HG02938 (cell line): ENCODE measurements around the gene TPSB2.
"Not testable (repeated sequence)": the region's sequence is repeated elsewhere in the genome, so short reads cannot be mapped to it uniquely, and the experiment has no call there.

Source experiments
- ATAC-seq: cut with Tn5 transposase; IDR thresholded peaks from one replicate; pipeline ENCODE4 v1.9.1; 2021; ENCODE audit warnings: mild to moderate bottlenecking, moderate library complexity; ENCODE audit not compliant: unreplicated experiment

Gene TPSB2

GRCh38 chr16:1262210-1262845, 32.3 kb upstream of the TPSB2 start:
- no peak for ATAC-seq

DNA sequence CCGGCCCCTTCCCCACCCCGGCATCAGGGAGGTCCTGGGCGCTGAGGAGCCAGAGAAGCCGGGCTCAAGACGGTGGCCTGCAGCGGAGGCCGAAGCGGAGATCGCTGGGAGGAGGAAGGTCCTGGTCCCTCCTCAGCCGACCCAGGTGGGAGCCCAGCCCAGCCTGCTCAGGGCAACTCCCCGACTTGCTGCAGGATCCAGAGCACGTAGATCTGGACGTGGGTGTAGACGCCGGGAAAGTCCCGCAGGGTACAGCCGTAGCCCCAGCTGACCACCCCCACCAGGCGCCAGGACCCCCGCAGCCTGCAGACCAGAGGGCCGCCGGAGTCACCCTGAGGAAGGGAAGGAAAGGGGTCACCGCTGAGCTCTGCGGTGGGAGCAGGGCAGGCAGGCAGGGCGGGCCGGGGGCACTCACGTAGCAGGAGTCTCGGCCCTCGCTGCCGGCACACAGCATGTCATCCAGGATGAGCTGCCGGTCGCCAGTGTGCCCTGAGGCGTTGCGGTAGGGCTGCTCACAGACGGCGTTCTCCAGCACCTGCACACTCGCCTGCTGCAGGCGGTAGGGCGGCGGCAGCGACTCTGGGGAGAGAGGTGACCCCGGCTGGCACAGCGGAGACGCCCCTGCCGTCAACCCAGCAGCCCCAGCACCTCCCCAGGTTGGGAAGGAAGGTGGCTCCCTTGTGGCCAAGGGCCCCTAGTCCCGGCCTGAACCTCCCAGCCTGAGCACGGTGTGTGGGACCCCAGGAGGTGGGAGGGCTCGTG, 31.3 kb upstream of the TPSB2 start:
- ATAC-seq: no peak

DNA sequence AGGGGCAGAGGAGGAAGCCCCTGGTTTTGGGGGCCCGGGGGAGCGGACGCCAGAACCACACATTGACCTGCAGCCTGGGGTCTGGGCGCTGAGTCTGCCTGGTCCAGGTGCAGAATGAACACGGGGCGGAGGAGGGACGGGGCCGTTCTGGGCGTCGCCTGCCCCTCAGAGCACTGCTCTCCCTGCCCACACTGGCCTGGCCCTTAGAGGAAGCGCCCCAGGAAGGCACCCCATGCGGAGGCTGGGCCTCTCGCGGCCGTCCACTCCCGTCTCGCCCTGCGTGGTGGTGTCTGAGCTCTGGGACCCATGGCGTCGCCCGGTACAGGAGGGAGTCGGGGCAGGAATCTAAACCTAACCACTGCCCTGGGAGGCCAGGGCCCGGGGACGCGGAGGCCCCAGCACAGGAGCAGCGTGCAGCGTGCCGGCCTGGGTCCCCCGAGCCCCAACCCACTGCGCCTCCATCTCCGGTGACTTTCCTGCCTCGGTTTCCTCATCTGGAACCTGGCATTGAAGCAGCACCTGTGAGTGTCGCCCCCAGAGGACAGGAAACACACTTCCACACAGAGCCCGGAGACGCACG, 30.2 kb upstream of the TPSB2 start:
- ATAC-seq: no peak

GRCh38 chr16:1259760-1260068, 29.7 kb upstream of the TPSB2 start:
- no peak for ATAC-seq

DNA sequence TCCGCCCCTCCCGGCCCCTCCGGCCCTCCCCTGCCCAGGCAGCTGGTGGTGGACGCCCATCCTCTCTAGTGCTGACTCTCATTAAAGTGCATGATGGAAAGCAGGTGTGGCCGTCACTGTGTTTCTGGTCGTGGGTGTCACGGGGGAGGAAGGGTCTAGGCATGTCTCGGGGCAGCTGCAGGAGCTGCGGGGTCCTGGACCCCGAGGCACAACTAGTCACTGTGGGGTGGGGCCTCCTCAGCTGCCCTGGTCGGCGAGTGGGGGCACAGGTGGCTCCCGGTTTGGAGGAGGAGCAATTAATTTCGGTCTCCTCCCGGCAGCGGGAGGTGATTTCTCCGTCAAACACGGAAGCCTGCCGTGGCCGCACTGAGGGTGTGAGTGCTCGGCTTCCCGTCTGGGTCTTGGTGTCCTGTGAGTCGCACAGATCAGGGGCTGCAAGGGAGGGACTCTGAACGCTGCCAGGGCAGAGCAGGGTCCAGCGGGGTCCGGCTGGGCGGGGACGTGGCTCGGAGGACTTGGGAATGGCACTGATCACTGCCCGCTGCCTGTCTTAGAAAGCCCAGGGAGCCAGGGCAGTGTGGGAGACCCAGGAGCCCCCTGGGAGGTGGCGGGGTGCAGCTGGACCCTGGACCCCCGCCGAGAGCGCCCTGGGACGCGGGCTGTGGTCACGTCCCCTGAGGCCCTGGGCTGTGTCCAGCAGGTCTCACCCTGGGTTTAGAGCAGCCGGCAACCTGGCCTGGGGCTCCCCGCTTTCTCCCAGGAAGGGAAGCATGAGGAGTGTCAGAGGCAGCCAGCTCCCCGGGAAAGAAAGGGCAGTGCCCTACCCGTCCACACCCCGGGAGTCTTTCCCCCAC, 29.1 kb upstream of the TPSB2 start:
- ATAC-seq: no peak

DNA sequence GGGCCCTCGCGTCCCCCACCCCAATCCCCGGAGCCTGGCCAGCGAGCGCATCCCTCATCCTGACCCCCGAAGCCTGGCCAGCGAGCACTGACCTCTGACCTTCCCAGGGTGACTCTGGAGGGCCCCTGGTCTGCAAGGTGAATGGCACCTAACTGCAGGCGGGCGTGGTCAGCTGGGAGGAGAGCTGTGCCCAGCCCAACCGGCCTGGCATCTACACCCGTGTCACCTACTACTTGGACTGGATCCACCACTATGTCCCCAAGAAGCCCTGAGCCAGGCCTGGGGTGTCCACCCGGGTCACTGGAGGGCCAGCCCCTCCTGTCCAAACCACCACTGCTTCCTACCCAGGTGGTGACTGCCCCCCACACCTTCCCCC, 28.2 kb upstream of the TPSB2 start:
- no peak for ATAC-seq

DNA sequence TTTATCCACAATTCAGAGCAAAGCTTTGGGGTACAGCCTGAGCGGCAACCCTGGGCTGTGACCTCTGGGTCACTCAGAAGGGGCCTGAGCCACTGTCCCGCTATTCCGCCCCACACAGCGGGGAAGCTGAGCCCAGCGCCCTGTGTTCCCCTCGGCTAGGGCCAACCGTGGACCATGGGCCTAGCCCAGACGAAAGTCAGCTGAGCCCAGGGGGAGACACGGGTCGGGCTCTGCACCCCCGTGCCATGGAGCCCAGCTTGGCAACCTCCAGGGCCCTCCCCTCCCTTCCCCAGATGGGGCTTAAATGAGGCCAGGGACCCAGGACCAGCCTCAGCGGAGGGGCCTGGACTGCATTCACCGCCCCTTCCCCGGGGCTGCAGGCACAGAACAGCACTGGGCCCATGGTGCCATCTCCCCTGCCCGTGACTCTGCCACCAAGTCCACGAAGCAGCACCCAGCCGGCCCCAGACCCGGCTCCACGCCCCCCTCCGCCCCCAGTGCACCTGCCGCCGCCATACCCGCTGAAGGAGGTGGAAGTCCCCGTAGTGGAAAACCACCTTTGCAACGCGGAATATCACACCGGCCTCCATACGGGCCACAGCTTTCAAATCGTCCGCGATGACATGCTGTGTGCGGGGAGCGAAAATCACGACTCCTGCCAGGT, 27.7 kb upstream of the TPSB2 start:
- no peak for ATAC-seq

- ATAC-seq: no peak
Measured at GRCh38 chr16:1256874-1257322, 26.9 kb upstream of the TPSB2 start.

- ATAC-seq: not testable (repeated sequence)
Measured at GRCh38 chr16:1256296-1256873, 26.4 kb upstream of the TPSB2 start.

- not testable (repeated sequence) for ATAC-seq
Measured at GRCh38 chr16:1255276-1256122, 25.5 kb upstream of the TPSB2 start, which contains the start of gene TPSD1. Gene TPSD1 (plus strand): TSS chr16:1256069. CDS start chr16:1256281, 212 bp downstream.

DNA sequence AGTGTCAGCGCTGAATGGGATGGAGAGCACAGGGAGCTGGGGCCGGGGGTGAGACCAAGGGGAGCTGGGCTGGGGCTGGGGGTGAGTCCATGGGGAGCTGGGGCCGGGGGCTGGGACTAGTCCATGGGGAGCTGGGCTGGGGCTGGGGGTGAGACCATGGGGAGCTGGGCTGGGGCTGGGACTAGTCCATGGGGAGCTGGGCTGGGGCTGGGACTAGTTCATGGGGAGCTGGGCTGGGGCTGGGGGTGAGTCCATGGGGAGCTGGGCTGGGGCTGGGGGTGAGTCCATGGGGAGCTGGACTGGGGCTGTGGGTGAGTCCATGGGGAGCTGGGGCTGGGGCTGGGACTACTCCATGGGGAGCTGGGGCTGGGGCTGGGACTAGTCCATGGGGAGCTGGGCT, 24.8 kb upstream of the TPSB2 start:
- not testable (repeated sequence) for ATAC-seq

- ATAC-seq: not testable (repeated sequence)
Measured at GRCh38 chr16:1253701-1254364, 23.8 kb upstream of the TPSB2 start.

- ATAC-seq: not testable (repeated sequence)
Measured at GRCh38 chr16:1249031-1249755, 19.2 kb upstream of the TPSB2 start.

- not testable (repeated sequence) for ATAC-seq
Measured at GRCh38 chr16:1247903-1248537, 18.0 kb upstream of the TPSB2 start.

GRCh38 chr16:1245452-1246020, 15.6 kb upstream of the TPSB2 start:
- ATAC-seq: no peak

- no peak for ATAC-seq
Measured at GRCh38 chr16:1244881-1245280, 14.9 kb upstream of the TPSB2 start.
